COLO668 (cell line): Measurements from ENCODE around the gene FSIP1.

ENCODE experiments used
- DNase-seq: peaks from one replicate; lab custom pipeline; 2025; ENCODE audit not compliant: unreplicated experiment; lab: John Stamatoyannopoulos, UW

The FSIP1 gene

GRCh38 chr15:39792844-39793335 lies 10.2 kb upstream of the FSIP1 start:
- no peak for DNase-seq

DNA sequence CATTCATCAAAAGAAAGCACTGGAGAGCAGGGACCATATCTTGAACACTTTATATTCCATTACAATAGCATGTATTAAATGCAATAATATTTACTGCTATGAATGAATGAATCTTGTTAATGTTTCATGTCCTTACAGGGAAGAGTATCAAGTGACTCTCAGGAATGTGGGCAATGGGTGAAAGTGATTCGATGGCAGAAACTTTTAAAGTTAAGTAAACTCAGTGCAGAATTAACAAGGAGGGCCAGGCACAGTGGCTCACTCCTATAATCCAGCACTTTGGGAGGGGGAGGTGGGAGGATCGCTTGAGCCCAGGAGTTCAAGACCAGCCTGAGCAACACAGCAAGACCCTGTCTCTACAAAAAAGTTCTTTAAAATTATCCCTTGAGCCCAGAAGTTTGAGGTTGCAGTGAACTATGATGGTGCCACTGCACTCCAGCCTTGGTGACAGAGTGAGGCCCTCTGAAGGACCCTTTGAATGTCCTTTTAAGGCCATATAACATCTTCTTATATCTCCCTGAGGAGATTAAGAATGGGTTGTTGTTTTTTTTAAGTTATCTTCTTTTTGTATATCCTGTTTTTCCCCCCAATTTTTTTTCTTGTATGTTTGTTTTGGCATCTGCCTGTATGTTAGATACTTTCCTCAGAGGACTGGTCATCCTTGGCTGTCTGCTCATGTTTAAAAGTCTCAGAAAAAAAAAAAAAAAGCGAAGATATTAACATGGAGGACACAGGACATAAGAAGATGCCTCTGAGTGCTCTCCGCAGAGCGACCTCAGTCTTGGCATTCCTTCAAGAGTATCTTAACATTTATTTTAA lies 9.6 kb upstream of the FSIP1 start:
- DNase-seq = no peak

GRCh38 chr15:39789736-39790135 lies 7.1 kb upstream of the FSIP1 start:
- no peak for DNase-seq

DNA sequence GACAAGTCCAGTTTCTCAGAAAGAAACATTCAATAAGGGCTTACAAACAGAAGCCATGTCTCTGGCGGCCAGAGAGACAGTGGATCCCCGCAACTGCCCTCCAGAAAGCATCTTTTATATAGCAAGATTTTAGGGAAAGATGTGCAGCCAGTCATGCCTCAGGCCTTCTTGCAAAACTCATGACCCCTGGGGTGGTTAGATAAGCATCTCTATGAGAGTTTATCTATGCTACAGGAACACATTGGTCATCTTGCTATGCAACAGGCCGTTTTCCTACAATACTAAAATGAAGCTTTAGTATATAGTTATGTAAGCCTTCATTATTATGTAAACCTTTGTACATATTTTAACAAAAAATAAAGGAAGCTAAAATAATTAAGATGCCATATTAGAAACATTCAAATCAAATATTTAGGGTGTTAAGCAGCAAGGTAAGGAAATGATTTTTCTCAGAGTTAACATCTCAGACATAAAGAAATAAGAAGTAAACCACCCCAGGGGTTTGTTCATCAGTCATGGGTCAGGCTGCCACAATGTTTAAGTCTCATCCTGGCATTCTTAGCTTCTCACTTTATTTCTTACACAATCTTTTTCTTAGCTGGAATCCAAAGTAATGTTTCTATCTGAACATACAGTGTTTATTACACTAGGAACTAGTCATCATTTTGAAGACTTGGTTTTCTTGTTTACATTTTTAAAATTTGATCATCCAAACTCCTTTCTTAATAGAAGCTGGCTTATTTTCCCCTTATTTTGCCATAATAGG lies 6.3 kb upstream of the FSIP1 start:
- DNase-seq = no peak

DNA sequence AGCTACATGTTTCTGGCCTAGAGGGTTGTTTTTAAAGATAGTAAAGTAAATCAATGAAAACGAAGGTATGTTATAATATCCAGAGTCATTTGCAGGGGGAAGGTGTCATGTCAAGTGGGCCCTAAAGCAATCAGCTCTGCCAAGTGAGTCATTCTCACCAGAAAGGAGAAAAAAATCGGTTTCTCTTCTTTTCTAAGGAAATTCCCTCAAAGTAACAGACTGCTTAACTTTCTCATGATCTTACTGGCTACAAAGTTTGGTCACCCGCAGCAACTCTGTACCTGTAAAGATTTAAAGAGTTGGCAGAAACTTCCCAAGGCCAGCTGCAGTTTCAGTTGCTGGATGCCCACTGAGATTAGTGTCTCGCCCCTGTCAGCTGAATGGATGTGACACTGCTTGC lies 5.5 kb upstream of the FSIP1 start:
- no peak for DNase-seq

DNA sequence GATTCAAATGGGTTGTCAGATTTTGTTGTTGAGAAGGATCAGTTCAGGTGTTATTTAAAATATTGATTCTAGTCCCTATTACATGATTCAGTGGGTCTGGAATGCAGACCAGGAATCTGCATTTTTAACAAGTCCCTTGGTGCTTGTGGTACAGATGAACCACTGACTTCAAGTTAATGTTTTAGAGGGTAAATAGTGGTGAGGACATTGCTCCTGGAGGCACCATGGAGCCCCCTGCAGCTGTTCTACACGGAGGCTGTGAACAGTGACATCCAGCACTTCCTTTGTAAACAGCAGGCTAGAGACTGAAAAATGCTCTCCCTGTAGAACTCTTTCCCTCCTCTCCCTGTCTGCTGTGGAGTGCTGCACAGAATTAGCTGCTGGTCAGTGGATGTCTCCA lies 4.8 kb upstream of the FSIP1 start:
- no peak for DNase-seq

DNA sequence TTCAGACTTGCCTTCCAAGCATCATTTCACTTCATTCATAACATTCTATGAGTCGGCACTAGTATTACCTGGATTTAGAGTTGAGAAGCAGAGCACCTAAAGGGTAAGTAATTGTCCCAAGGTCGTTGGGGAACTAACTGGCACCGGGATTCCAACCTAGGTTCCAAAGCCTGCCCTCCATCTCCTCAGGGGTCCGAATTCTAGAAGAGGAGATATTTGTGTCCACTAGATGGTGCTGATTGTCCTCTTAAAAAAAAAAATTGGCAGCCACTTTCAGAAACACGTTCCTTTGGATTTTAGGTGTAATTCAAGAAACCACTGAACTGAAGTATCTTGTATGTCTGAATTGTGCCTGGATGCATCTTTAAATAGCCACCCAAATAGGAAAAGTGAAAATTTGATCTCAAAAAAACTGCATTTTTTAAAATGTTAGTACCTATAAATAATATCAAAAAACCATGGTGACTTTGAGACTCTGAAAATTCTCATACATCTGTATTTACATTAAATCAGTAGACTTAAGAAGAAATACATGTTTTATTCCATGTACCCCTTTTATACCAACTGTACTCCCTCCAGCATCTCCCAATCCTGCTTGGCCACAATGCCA lies 3.9 kb upstream of the FSIP1 start:
- DNase-seq = peak; percentile 13

DNA sequence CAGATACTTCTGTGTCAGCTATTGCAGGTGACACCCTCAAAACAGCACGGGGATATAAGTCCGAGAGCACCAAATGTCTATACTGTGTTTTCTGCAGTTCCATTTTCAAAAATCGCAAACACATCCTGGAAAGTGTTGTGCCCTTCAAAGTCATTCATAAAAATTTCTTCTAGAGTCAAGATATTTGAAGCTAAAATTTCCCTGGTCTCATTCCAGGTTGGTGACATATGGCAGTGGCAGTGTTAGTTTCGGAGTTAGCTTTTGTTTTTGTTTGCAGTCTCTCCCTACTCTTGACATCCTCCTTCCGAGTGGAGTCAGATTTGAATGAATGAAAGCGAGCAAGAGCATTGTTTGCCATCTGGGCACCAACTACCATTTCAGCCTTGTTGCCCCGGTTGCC lies 3.2 kb upstream of the FSIP1 start:
- DNase-seq = no peak

DNA sequence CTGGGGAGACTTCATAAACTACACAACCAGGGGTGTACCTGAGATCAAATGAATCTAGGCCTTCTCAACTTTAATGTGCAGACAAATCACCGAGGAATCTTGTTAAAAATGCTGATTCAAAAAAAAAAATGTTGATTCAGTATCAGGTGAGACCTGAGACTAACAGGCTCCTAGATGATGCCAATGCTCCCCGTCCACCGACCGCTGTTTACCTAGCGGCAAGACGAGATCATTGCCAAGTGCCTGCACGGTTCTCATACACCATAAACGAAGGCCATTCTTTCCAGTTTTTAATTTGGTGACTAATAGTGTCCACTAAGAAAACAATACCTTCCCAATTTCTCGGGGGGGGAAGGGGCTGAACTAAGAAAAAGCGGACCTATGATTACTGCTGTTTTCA lies 2.5 kb upstream of the FSIP1 start:
- peak; percentile 38 for DNase-seq

DNA sequence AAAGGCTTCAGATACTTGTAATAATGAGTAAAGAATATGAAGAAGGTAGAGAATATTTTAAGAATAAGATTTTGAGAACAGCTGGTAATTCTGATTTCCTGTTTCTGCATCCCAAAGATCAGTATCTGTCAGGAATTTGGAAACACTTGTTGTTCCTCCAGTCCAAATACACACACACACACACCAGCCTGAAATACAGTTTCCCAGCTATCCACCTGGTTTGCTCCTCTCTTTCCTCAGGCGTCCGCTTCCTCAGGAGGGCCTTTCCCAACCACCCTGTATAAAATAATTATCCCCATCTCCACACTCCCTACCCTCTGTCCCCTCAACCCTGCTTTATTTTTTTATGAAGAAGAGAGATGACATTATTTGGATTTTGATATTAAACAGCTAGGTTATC lies 2.0 kb upstream of the FSIP1 start:
- no peak for DNase-seq

- no peak for DNase-seq
Observed at GRCh38 chr15:39784125-39784524, 1.5 kb upstream of the FSIP1 start.

GRCh38 chr15:39783244-39783820 lies 691 bp upstream of the FSIP1 start:
- no peak for DNase-seq

DNA sequence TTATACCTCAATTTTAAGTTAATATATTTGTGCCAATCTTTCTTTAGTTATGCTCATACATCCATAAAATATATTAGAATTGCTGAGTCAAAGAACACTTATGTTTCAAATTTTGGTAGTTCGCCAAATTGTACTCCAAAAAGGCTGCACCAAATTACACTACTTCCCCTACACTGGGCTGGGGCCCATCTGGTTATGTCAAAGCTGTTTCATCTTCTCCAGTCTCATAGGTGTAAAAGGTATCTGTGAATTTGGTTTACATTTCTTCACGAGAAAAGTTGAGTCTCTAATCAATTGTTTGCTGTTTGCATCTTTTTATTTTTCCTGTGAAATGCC lies 706 bp downstream of the FSIP1 start:
- no peak for DNase-seq

- DNase-seq = no peak
Observed at GRCh38 chr15:39781147-39781966, 1.3 kb downstream of the FSIP1 start.

DNA sequence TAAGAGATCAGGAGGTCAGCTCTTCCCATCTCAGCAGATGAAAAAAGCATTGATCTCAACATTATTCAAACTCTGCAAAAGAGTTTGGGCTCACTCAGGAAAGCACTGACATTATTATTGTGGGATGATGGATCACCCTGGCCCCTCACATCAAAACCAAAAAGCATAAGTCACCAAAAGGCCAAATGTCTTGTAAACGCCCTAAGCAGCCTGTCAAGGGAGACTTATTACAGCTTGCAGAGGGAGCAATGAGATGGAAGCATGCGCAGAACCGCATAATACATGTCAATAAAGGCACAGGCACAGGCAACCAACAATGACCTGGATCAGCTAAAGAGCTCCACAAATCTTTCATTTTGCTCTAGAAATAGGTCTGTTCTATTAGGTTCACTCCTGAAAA lies 4.6 kb downstream of the FSIP1 start:
- DNase-seq = no peak

GRCh38 chr15:39777496-39777895 lies 5.1 kb downstream of the FSIP1 start:
- DNase-seq = no peak

DNA sequence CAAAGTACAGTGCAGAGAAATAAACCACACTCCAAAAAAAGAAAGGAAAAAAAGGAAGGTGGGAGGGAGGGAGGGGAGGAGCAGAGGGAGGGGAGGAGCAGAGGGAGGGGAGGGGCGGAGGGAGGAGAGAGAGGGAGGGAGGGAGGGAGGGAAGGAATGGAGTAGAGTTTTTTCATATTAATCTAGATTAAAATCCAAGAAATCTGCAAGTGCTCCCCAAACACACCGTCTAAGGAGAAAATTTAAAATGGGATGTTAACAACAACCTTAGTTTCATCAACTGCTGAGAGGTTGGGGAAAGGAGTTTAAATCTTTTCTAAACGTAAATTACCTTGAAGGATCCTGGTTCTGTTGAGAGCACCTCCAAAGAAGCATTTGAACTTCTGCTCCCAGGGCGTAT lies 6.6 kb downstream of the FSIP1 start:
- DNase-seq = no peak

DNA sequence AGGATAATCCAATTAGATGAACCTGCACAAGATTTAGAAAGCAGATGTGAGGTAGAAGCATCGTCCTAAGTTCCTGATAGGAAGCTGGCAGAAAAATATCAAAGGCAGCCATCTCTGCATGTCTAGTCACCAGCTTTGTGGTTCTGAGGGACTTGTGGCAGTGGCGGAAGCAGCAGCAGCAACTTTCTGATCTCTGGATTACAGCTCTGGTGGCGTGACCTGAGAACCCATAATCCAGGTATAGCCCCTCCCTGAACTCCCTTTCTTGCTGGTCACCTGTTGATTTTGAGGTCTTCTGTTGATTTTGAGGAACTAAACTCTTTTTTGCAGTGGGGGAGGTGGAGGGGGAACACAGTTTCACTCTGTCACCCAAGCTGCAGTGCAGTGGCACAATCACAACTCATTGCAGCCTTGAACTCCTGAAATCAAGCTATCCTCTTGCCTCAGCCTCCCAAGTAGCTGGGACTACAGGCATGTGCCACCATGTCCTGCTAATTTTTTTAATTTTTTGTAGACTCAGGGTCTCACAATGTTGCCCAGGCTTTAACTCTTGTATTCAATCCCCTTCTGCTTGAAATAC lies 7.9 kb downstream of the FSIP1 start:
- DNase-seq = no peak

DNA sequence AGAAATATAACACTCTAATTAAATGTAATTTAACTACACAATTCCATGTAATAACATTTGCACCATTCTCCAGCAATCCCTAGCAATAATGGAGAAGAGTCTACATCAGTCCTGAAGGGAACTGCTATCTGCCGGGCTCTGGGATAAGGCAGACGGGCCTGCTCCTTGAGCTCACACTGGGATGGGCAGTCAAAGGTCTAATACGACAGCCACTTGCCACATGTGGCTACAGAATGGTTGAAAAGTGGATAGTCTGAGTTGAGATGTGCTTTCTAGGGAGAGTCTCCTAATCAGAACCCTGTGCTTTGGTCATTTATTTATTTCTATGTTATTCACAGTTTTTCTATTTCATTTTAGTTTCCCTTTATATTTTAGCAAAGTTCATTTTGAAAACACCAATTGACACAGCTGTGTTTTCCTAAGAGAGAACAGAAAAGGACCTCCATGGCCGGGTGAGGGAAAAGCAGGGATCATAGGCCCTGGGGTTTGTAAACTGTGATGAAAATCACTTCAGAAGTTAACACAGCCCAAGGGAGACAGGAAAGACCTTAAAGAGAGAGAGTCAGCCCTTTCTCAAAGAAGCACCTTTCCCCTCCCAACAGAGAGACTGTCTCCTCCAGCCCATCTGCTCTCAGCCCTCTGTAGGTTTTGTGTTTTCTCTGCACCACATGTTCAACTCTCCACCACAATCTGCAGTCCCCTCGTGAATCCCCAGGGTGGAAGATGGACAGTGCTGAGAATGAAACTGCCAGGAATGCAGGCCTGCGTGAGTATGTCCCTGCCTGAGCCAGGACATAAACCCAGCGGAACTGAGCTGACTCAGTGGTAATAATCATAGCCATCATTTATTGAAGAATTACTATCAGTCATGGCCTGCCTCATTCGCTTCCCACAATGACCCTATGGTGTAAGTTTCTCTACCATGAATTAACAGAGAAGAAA lies 11.6 kb downstream of the FSIP1 start:
- DNase-seq = no peak
